Measurements from ENCODE around the gene SIRT6. TPM values are rescaled to one million over a fixed set of nuclear protein-coding genes. Genes with fewer than 3 reads are reported as not detected.

SIRT6 gene
- polyA plus RNA-seq, 2 donors, result 16.9 to 22.0 TPM

DNA sequence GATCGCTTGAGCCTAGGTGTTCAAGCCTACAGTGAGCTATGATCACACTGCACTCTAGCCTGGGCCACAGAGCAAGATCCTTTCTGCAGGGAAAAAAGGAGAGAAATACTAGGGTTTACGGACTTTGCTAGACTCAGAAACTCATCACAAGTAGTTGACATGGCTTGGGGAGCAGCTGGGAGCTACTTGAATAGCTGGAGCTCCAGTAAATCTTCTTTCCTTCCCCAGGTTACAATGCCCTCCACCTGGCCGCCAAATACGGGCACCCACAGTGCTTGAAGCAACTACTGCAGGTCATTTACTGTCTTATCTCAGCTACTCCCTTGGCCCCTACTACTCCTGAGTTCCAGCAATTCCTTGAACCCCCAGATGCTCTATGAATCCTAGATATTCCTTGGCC lies 19.4 kb upstream of the SIRT6 start:
- no peaks in the 10 kb centered on the region for H3K4me1 ChIP-seq (ENCODE audit: control insufficient read depth in 2 of 2, insufficient read depth in 2 of 2, low read length in 1 of 2)
- no peak overlapping the region for H3K27ac ChIP-seq (ENCODE audit: low read depth in 2 of 2, low read length in 1 of 2)
- H3K27me3 ChIP-seq (ENCODE audit: control insufficient read depth in 1 of 2, insufficient read depth in 2 of 2, low read length in 2 of 2), result peaks cover 0 to 12% of the 10 kb centered on the region in 2 donors
- no peak overlapping the region for H3K4me3 ChIP-seq (ENCODE audit: low read depth in 1 of 2, low read length in 2 of 2)
- no peaks in the 10 kb centered on the region for H3K36me3 ChIP-seq (ENCODE audit: control insufficient read depth in 2 of 2, insufficient read depth in 2 of 2, low read length in 1 of 2)
- no peaks in the 10 kb centered on the region for H3K9me3 ChIP-seq (ENCODE audit: control insufficient read depth in 2 of 2, insufficient read depth in 1 of 2, low read depth in 1 of 2, low read length in 1 of 2)
- WGBS, 2 donors, result 81 to 83% methylated on average over 4 of the region's 4 CpGs

DNA sequence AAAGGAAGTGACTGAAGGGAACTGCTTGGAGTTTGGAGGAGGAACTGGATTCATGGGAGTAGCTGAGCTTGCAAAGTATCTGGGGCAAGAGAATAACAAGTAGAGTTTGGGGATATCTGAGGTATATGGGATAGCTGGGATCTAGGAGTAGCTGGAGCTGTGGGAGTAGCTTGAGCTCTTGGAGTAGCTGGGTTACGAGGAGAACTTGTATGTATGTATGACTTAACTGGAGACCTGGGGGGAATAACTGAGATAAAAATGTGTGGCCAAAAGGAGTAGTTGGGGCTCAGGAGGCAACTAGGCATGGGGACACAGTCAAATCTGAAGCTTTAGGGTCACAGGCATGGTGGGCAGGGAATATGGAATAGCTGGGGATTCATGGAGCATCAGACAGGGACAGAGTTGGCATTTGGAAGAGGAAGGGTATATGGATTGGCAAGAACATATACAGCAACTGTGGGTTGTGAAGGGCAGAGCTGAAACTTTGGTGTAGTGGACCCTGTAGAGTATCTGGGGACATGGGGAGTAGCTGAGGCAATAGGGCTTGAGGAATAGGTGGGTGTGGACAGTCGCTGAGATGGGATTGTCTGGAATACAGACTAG lies 18.7 kb upstream of the SIRT6 start:
- Histone ChIP-seq H3K27ac (ENCODE audit: low read depth in 2 of 2, low read length in 1 of 2) (no peak overlapping the region), H3K4me3 (ENCODE audit: low read depth in 1 of 2, low read length in 2 of 2) (no peak overlapping the region), H3K9me3 (ENCODE audit: control insufficient read depth in 2 of 2, insufficient read depth in 1 of 2, low read depth in 1 of 2, low read length in 1 of 2) (no peaks in the 10 kb centered on the region), H3K4me1 (ENCODE audit: control insufficient read depth in 2 of 2, insufficient read depth in 2 of 2, low read length in 1 of 2) (no peaks in the 10 kb centered on the region), H3K27me3 (ENCODE audit: control insufficient read depth in 1 of 2, insufficient read depth in 2 of 2, low read length in 2 of 2) (peaks cover 0 to 14% of the 10 kb centered on the region in 2 donors), H3K36me3 (ENCODE audit: control insufficient read depth in 2 of 2, insufficient read depth in 2 of 2, low read length in 1 of 2) (no peaks in the 10 kb centered on the region)
- 64 to 81% methylated on average over 2 of the region's 2 CpGs for WGBS, 2 donors

DNA sequence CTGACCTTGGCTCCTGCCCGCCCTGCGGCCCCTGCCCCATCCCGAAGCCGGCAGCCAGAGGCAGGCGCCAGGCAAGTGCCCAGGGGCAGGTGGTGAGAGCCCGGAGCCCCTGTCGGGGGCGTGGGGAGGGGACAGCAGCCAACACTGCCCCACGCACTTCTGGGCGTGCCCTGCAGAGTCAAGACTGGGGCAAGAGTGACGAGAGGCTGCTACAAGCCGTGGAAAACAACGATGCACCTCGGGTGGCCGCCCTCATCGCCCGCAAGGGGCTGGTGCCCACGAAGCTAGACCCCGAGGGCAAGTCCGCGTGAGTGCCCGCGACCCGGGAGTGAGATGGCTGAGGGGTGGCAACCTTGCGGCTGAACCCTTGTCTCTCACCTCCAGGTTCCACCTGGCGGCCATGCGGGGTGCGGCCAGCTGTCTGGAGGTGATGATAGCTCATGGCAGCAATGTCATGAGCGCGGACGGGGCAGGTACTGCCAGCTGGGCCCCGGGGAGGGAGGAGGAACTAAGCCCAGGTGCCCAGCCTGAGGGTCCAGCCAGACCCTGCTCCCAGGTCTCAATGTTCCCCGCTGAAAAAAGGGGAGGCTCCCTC lies 17.4 kb upstream of the SIRT6 start:
- 70% methylated on average over 33 of the region's 33 CpGs for WGBS, 2 donors
- Histone ChIP-seq H3K9me3 (ENCODE audit: control insufficient read depth in 2 of 2, insufficient read depth in 1 of 2, low read depth in 1 of 2, low read length in 1 of 2) (no peaks in the 10 kb centered on the region), H3K4me3 (ENCODE audit: low read depth in 1 of 2, low read length in 2 of 2) (no peak overlapping the region), H3K27ac (ENCODE audit: low read depth in 2 of 2, low read length in 1 of 2) (no peak overlapping the region), H3K36me3 (ENCODE audit: control insufficient read depth in 2 of 2, insufficient read depth in 2 of 2, low read length in 1 of 2) (no peaks in the 10 kb centered on the region), H3K27me3 (ENCODE audit: control insufficient read depth in 1 of 2, insufficient read depth in 2 of 2, low read length in 2 of 2) (peaks cover 0 to 14% of the 10 kb centered on the region in 2 donors), H3K4me1 (ENCODE audit: control insufficient read depth in 2 of 2, insufficient read depth in 2 of 2, low read length in 1 of 2) (no peaks in the 10 kb centered on the region)

DNA sequence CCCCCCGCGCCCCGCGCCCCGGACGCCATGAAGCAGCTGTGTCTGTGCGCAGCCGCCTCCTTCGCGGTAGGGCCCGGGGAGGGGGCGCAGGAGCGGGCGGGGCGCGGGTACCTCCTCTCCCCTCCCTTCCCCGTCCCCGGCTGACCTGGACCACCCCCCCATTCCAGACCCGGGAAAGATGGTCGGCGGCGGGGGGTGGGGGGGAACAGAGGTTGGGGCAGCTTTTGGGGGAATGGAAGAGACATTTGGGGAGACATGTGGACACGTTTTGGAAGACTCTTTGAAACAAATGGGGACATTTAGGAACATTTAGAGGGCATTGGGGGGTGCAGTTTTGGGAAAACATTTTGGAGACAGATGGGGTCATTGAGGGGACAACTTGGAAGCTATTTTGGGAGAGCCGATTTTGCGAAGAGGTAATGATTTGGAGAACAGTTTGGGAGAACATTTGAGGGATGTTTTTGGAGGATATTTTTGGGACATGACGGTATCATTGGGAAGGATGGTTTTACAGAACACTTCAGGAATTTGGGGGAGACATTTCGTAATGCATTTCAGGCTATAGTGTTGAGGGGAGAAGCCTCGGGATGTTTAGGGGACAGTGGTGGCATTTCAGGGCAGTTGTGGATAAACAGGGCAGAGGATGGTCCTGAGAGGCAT lies 16.2 kb upstream of the SIRT6 start:
- H3K9me3 ChIP-seq (ENCODE audit: control insufficient read depth in 2 of 2, insufficient read depth in 1 of 2, low read depth in 1 of 2, low read length in 1 of 2), result no peaks in the 10 kb centered on the region
- H3K4me3 ChIP-seq (ENCODE audit: low read depth in 1 of 2, low read length in 2 of 2), result no peak overlapping the region
- H3K4me1 ChIP-seq (ENCODE audit: control insufficient read depth in 2 of 2, insufficient read depth in 2 of 2, low read length in 1 of 2), result no peaks in the 10 kb centered on the region
- H3K36me3 ChIP-seq (ENCODE audit: control insufficient read depth in 2 of 2, insufficient read depth in 2 of 2, low read length in 1 of 2), result no peaks in the 10 kb centered on the region
- H3K27me3 ChIP-seq (ENCODE audit: control insufficient read depth in 1 of 2, insufficient read depth in 2 of 2, low read length in 2 of 2), result peaks cover 0 to 14% of the 10 kb centered on the region in 2 donors
- WGBS, 2 donors, result 8 to 12% methylated on average over 12 to 28 of the region's 28 CpGs
- no peak overlapping the region for H3K27ac ChIP-seq (ENCODE audit: low read depth in 2 of 2, low read length in 1 of 2)

DNA sequence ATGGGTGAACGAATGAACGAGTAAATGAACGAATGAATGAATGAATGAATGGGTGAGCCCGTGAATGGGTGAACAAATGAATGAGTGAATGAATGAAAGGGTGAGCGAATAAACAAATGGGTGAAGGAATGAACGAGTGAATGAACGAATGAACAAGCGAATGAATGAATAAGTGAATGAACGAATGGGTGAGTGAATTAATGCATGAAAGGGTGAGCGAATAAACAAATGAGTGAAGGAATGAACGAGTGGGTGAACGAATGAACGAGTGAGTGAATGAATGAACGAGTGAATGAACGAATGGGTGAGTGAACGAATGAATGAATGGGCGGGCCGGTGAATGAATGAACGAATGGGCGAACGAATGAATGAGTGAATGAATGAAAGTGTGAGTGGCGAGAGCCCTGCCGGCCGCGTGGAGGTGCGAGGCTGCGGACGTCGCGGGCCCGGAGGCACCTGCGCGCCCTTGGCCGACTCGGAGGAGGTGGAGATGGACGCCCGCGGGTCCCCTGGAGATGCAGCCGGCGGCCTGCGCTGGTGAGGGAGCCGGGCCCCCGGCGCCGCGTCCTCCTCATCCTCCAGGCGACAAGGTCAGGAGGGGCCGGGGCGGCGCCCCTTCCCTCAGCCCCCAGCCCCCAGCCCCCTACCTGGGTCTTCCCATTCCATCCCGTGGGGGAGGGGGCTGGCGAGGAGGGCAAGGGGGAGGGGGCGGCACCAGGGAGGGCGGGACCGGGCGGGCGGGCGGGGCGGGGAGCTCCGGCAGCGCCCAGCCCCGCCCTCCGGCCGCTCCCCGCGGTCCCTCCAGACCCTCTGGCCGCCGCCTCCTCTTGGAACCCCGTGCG lies 15.5 kb upstream of the SIRT6 start:
- H3K9me3 ChIP-seq (ENCODE audit: control insufficient read depth in 2 of 2, insufficient read depth in 1 of 2, low read depth in 1 of 2, low read length in 1 of 2), result no peaks in the 10 kb centered on the region
- no peak overlapping the region for H3K27ac ChIP-seq (ENCODE audit: low read depth in 2 of 2, low read length in 1 of 2)
- no peak overlapping the region for H3K4me3 ChIP-seq (ENCODE audit: low read depth in 1 of 2, low read length in 2 of 2)
- H3K27me3 ChIP-seq (ENCODE audit: control insufficient read depth in 1 of 2, insufficient read depth in 2 of 2, low read length in 2 of 2), result peaks cover 0 to 14% of the 10 kb centered on the region in 2 donors
- H3K4me1 ChIP-seq (ENCODE audit: control insufficient read depth in 2 of 2, insufficient read depth in 2 of 2, low read length in 1 of 2), result no peaks in the 10 kb centered on the region
- H3K36me3 ChIP-seq (ENCODE audit: control insufficient read depth in 2 of 2, insufficient read depth in 2 of 2, low read length in 1 of 2), result no peaks in the 10 kb centered on the region
- 18 to 29% methylated on average over 36 to 65 of the region's 70 CpGs for WGBS, 2 donors

DNA sequence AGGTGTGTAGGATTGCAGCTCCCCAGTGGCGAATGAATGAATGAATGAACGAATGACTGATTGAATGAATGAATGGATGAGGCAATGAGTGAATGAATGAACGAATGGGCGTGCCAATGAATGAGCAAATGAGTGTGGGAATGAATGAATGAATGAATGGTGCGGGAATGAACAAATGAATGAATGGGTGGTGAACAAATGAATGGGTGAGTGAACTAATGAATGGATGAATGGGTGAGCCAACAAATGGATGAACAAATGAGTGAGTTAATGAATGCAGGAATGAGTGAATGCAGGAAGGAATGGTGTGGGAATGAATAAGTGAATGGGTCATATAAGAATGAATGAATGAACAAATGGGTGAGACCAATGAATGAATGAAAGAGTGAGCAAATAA lies 14.9 kb upstream of the SIRT6 start:
- WGBS, 2 donors, result 80 to 85% methylated on average over 5 of the region's 5 CpGs
- Histone ChIP-seq H3K36me3 (ENCODE audit: control insufficient read depth in 2 of 2, insufficient read depth in 2 of 2, low read length in 1 of 2) (no peaks in the 10 kb centered on the region), H3K4me1 (ENCODE audit: control insufficient read depth in 2 of 2, insufficient read depth in 2 of 2, low read length in 1 of 2) (no peaks in the 10 kb centered on the region), H3K27me3 (ENCODE audit: control insufficient read depth in 1 of 2, insufficient read depth in 2 of 2, low read length in 2 of 2) (peaks cover 0 to 14% of the 10 kb centered on the region in 2 donors), H3K9me3 (ENCODE audit: control insufficient read depth in 2 of 2, insufficient read depth in 1 of 2, low read depth in 1 of 2, low read length in 1 of 2) (no peaks in the 10 kb centered on the region), H3K4me3 (ENCODE audit: low read depth in 1 of 2, low read length in 2 of 2) (no peak overlapping the region), H3K27ac (ENCODE audit: low read depth in 2 of 2, low read length in 1 of 2) (no peak overlapping the region)

DNA sequence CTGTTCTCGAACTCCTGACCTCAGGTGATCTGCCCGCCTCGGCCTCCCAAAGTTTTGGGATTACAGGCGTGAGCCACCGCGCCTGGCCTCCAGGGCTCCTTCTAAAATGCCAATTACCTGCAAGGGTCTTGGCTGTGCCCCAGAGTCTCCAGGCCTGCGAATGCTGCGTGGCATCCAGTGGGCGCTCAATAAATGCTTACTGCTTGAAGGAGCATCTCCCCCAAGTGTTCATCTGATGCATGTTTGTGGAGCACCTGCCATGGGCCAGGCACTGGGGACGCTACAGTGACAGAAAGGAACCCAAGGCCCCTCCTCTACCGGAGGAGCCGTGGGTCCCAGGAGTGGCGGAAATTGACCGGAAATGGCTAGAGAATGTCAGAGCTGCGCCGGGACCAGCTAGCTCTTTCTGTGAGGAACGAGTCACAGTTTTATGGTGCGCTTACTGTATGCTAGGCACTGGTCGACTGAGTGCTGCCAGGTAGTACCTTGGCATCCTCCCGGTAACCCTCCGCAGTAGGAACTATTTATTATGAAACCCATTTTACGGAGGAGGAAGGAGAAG lies 14.3 kb upstream of the SIRT6 start:
- peaks cover 0 to 14% of the 10 kb centered on the region in 2 donors for H3K27me3 ChIP-seq (ENCODE audit: control insufficient read depth in 1 of 2, insufficient read depth in 2 of 2, low read length in 2 of 2)
- H3K27ac ChIP-seq (ENCODE audit: low read depth in 2 of 2, low read length in 1 of 2), result no peak overlapping the region
- H3K4me1 ChIP-seq (ENCODE audit: control insufficient read depth in 2 of 2, insufficient read depth in 2 of 2, low read length in 1 of 2), result no peaks in the 10 kb centered on the region
- no peaks in the 10 kb centered on the region for H3K9me3 ChIP-seq (ENCODE audit: control insufficient read depth in 2 of 2, insufficient read depth in 1 of 2, low read depth in 1 of 2, low read length in 1 of 2)
- H3K36me3 ChIP-seq (ENCODE audit: control insufficient read depth in 2 of 2, insufficient read depth in 2 of 2, low read length in 1 of 2), result no peaks in the 10 kb centered on the region
- 81 to 84% methylated on average over 22 of the region's 22 CpGs for WGBS, 2 donors
- H3K4me3 ChIP-seq (ENCODE audit: low read depth in 1 of 2, low read length in 2 of 2), result no peak overlapping the region

DNA sequence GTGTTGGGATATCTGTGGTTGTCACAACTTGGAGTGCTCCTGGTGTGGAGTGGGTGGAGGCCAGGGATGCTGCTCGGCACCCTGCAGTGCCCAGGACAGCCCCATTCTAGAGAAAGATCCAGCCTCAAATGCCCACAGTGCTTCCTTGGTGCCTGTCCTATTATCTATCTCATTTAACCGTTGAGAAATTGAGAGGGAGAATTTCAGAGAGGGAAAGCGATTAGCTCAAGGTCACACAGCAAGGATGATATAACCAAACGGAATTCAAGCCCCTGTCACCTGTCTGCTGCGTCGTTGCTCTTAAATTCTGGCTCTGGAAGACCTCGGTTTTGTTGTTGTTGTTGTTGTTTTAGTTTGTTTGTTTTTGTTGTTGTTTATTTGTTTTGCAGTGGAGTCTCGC lies 13.6 kb upstream of the SIRT6 start:
- WGBS, 2 donors, result 79 to 83% methylated on average over 8 of the region's 8 CpGs
- Histone ChIP-seq H3K27ac (ENCODE audit: low read depth in 2 of 2, low read length in 1 of 2) (no peak overlapping the region), H3K36me3 (ENCODE audit: control insufficient read depth in 2 of 2, insufficient read depth in 2 of 2, low read length in 1 of 2) (no peaks in the 10 kb centered on the region), H3K9me3 (ENCODE audit: control insufficient read depth in 2 of 2, insufficient read depth in 1 of 2, low read depth in 1 of 2, low read length in 1 of 2) (no peaks in the 10 kb centered on the region), H3K27me3 (ENCODE audit: control insufficient read depth in 1 of 2, insufficient read depth in 2 of 2, low read length in 2 of 2) (peaks cover 0 to 14% of the 10 kb centered on the region in 2 donors), H3K4me1 (ENCODE audit: control insufficient read depth in 2 of 2, insufficient read depth in 2 of 2, low read length in 1 of 2) (no peaks in the 10 kb centered on the region), H3K4me3 (ENCODE audit: low read depth in 1 of 2, low read length in 2 of 2) (no peak overlapping the region)

DNA sequence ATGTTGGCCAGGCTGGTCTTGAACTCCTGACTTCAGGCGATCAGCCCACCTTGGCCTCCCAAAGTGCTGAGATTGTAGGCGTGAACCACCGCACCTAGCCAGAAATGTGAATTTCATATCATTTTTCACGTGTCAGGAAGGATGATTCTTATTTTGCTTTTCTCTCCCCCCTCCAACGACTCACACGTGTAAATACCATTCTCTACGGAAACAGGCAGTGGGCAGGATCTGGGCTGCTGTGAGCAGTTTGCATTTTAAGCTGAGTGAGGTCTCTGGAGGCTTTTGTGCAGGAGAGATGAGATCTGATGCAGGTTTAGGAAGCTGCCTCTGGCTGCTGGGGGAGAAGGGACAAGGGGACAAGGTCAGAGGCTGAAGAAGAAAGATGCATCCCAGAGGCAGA lies 12.0 kb upstream of the SIRT6 start:
- Histone ChIP-seq H3K4me3 (ENCODE audit: low read depth in 1 of 2, low read length in 2 of 2) (no peak overlapping the region), H3K4me1 (ENCODE audit: control insufficient read depth in 2 of 2, insufficient read depth in 2 of 2, low read length in 1 of 2) (no peaks in the 10 kb centered on the region), H3K27ac (ENCODE audit: low read depth in 2 of 2, low read length in 1 of 2) (no peak overlapping the region), H3K36me3 (ENCODE audit: control insufficient read depth in 2 of 2, insufficient read depth in 2 of 2, low read length in 1 of 2) (no peaks in the 10 kb centered on the region), H3K27me3 (ENCODE audit: control insufficient read depth in 1 of 2, insufficient read depth in 2 of 2, low read length in 2 of 2) (peaks cover 0 to 9% of the 10 kb centered on the region in 2 donors), H3K9me3 (ENCODE audit: control insufficient read depth in 2 of 2, insufficient read depth in 1 of 2, low read depth in 1 of 2, low read length in 1 of 2) (no peaks in the 10 kb centered on the region)
- WGBS, 2 donors, result 42 to 47% methylated on average over 7 of the region's 7 CpGs
